ENCODE data around the gene LCK. TPM values are rescaled to one million over a fixed set of nuclear protein-coding genes. Genes with fewer than 3 reads are reported as not detected.
"Not testable (repeated sequence)": the region's sequence is repeated elsewhere in the genome, so short reads cannot be mapped to it uniquely, and the experiment has no call there.

LCK gene
- total RNA-seq, 6 experiments from 2014 or later: not detected

GRCh38 chr1:32249831-32250525, 1.1 kb upstream of the LCK start:
- Mint-ChIP-seq H3K27me3 (ENCODE audit: insufficient read depth) (peaks cover 1% of the 10 kb centered on the region; the same call in 1 of the 2 replicates), H3K4me3 (no peak overlapping the region), H3K4me1 (ENCODE audit: low read depth) (peaks cover 38% of the 10 kb centered on the region), H3K27ac (no peak overlapping the region), H3K36me3 (ENCODE audit: low read depth) (no peaks in the 10 kb centered on the region), H3K9me3 (no peaks in the 10 kb centered on the region)
- no peak for DNase-seq
- no peak for TF ChIP-seq CTCF (IDR thresholded peaks at IDR 0.05)

DNA sequence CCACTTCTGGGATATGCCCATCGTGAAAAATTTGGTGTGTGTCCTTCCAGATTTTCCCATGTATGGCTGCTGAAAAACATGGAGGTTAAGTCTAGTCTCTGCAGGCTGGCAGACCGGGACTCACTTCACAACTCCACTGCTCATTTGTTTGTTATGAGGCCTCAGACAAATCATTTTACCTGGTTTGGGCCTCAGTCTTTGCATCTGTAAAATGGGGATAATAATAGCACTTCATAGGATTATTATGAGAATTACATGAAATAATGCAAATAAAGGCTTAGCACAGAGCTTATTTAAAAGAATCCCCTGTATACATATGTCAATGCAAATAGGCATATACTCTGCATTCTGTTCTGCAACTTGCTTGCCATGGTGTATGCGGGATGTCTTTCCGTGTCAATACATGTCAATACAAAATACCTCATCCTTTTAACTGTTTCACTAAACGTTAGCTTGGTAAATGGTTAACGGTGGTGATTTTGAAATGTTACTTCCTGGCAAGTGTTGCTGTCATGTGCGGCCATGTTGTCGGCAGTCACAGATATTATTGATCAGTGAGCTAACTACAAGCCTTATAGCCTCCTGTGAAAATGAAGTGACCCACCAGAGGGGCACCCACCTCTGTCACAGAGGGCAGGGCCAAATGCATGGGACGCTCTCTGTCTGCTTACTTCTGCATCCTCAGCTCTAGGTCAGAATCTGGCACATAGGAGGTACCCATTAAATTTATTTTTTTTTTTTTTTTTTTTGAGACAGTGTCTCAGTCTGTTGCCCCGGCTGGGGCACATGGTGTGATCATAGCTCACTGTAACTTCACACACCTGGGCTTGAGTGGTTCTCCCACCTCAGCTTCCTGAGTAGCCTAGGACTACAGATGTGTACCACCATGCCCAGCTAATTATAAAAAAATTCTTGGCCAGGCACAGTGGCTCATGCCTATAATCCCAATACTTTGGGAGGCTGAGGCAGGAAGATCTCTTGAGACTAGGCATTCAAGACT, 4.3 kb downstream of the LCK start:
- H3K4me3 Mint-ChIP-seq: no peak overlapping the region
- H3K36me3 Mint-ChIP-seq (ENCODE audit: low read depth): no peaks in the 10 kb centered on the region
- peaks cover 1% of the 10 kb centered on the region; the same call in 1 of the 2 replicates for H3K27me3 Mint-ChIP-seq (ENCODE audit: insufficient read depth)
- H3K4me1 Mint-ChIP-seq (ENCODE audit: low read depth): peaks cover 6% of the 10 kb centered on the region; the same call in 1 of the 2 replicates
- TF ChIP-seq CTCF (IDR thresholded peaks at IDR 0.05): no peak
- no peaks in the 10 kb centered on the region for H3K9me3 Mint-ChIP-seq
- no peak overlapping the region for H3K27ac Mint-ChIP-seq
- no peak for DNase-seq

GRCh38 chr1:32256473-32257226, 5.6 kb downstream of the LCK start:
- H3K9me3 Mint-ChIP-seq: no peaks in the 10 kb centered on the region
- H3K4me3 Mint-ChIP-seq: no peak overlapping the region
- DNase-seq: no peak
- no peaks in the 10 kb centered on the region for H3K36me3 Mint-ChIP-seq (ENCODE audit: low read depth)
- no peak for TF ChIP-seq CTCF (IDR thresholded peaks at IDR 0.05)
- peaks cover 5% of the 10 kb centered on the region; the same call in 1 of the 2 replicates for H3K27me3 Mint-ChIP-seq (ENCODE audit: insufficient read depth)
- no peak overlapping the region for H3K27ac Mint-ChIP-seq
- H3K4me1 Mint-ChIP-seq (ENCODE audit: low read depth): peaks cover 4% of the 10 kb centered on the region; the same call in 1 of the 2 replicates

DNA sequence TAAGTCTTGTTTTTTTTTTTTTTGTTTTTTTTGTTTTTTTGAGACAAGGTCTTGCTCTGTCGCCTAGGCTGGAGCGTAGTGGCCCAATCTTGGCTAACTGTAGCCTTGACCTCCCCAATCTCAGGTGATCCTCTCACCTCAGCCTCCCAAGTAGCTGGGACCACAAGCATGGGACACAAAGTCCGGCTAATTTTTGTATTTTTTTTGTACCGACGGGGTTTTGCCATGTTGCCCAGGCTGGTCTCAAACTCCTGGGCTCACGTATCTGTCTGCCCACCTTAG, 6.1 kb downstream of the LCK start:
- Mint-ChIP-seq H3K9me3 (no peaks in the 10 kb centered on the region), H3K36me3 (ENCODE audit: low read depth) (no peaks in the 10 kb centered on the region), H3K27me3 (ENCODE audit: insufficient read depth) (peaks cover 5% of the 10 kb centered on the region; the same call in 1 of the 2 replicates), H3K4me3 (no peak overlapping the region), H3K27ac (no peak overlapping the region), H3K4me1 (ENCODE audit: low read depth) (no peaks in the 10 kb centered on the region)
- no peak for DNase-seq
- no peak for TF ChIP-seq CTCF (IDR thresholded peaks at IDR 0.05)

GRCh38 chr1:32263236-32263593, 12.2 kb downstream of the LCK start:
- not testable (repeated sequence) for H3K4me3 Mint-ChIP-seq; H3K36me3 Mint-ChIP-seq (ENCODE audit: low read depth); H3K27me3 Mint-ChIP-seq (ENCODE audit: insufficient read depth); H3K9me3 Mint-ChIP-seq; DNase-seq; H3K27ac Mint-ChIP-seq
- peaks cover 11% of the 10 kb centered on the region for H3K4me1 Mint-ChIP-seq (ENCODE audit: low read depth)
